ENCODE data around the gene ERGIC2.

ERGIC2 gene

GRCh38 chr12:29287622-29288021, 93.3 kb downstream of the ERGIC2 start:
- DNase-seq (ENCODE audit: low read depth): no peak
- TF ChIP-seq CTCF (IDR thresholded peaks at IDR 0.05; ENCODE audit: low read length, missing control alignments): no peak
- no peak overlapping the region for H3K4me3 ChIP-seq (replicated peaks; ENCODE audit: low read depth, low read length)

All from fibroblast of pulmonary artery (primary cell).